A549 treated with Hydrocortisone at 1 μM for 4 hours (cell line): ENCODE measurements around the gene VCX2. TPM values are rescaled to one million over a fixed set of nuclear protein-coding genes. Genes with fewer than 3 reads are reported as not detected.

ENCODE experiments used
- total RNA-seq: library from RNA; stranded (reverse); fragments of 200-300 nt; extraction: Qiagen RNA extraction; gene quantifications from 5 replicates; pipeline ENCODE4 v1.2.3, GENCODE V29; 2022

VCX2 gene
- not detected in 5 replicates for total RNA-seq

DNA sequence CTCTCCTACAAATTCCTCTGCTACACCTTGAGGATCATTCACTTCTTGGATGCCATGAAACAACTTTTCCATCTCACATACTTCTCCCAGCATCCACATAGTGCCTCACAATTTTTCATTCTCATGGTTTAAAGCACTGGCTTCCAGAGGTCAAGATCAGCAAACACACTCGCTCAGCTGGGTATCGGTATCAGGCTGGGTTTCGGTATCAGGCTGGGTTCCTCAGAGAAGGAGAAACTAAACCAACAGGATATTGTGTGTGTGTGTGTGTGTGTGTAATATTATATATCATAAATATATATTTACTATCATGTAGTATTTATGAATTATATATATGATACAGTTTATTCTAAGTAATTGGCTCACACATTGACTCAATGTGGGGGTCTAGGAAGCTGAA is at the start of gene VCX2:
VCX2 (minus strand) TSS at position 99 of the 400 bp plus-strand sequence. CDS start 624 bp downstream, outside the sequence.

Other genes starting within 250 kb of the VCX2 start
- 9.3 to 12.6 TPM (median 11.7 TPM) in 5 replicates for gene PNPLA4, start 243.9 kb downstream of the VCX2 start, total RNA-seq